ENCODE measurements around the gene CFAP77.

DNA sequence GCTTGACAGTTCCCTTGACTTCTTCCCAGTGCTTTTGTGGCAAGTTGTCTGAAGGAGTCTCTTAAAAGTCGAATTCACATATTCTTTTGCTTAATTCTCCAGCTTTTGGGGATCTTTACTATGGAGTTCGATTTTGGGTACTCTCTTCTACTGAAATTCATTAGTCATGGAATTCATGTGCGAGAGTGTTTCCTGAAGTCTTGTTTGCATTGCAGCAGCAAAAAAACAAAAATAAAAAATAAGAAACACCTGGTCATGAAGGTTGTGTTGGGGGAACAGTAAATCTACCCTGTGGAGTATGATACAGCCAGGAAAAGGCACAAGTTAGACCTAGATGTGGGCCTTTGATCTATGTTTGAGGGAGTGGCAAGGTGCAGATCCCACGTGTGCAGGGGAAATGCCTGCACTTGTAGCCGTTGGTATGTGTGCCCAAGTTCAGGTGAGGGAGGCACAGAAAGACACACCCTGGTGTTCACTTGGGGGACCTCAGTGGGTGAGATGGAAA lies 55.2 kb downstream of the CFAP77 start:
- TF ChIP-seq, protein P1, sequence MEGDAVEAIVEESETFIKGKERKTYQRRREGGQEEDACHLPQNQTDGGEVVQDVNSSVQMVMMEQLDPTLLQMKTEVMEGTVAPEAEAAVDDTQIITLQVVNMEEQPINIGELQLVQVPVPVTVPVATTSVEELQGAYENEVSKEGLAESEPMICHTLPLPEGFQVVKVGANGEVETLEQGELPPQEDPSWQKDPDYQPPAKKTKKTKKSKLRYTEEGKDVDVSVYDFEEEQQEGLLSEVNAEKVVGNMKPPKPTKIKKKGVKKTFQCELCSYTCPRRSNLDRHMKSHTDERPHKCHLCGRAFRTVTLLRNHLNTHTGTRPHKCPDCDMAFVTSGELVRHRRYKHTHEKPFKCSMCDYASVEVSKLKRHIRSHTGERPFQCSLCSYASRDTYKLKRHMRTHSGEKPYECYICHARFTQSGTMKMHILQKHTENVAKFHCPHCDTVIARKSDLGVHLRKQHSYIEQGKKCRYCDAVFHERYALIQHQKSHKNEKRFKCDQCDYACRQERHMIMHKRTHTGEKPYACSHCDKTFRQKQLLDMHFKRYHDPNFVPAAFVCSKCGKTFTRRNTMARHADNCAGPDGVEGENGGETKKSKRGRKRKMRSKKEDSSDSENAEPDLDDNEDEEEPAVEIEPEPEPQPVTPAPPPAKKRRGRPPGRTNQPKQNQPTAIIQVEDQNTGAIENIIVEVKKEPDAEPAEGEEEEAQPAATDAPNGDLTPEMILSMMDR (IDR thresholded peaks at IDR 0.05; ENCODE audit: control extremely low read depth in 1 of 3, insufficient read depth in 1 of 3, low read depth in 1 of 3, low read length in 3 of 3) = no peak
- TF ChIP-seq EZH2 (IDR thresholded peaks at IDR 0.05; ENCODE audit: low read depth, low read length, severe bottlenecking) (no peak), EP300 (IDR thresholded peaks at IDR 0.05; ENCODE audit: borderline replicate concordance in 1 of 2, low read depth in 2 of 2, low read length in 2 of 2) (no peak), EGR1 (IDR thresholded peaks at IDR 0.05; ENCODE audit: borderline replicate concordance, low read depth, low read length) (no peak), POLR2A (IDR thresholded peaks at IDR 0.05; ENCODE audit: control extremely low read depth in 1 of 2, low read depth in 2 of 2, low read length in 2 of 2) (no peak), JUND (IDR thresholded peaks at IDR 0.05; ENCODE audit: low read length) (no peak)
- TF ChIP-seq, protein P2, sequence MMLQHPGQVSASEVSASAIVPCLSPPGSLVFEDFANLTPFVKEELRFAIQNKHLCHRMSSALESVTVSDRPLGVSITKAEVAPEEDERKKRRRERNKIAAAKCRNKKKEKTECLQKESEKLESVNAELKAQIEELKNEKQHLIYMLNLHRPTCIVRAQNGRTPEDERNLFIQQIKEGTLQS (IDR thresholded peaks at IDR 0.05; ENCODE audit: insufficient read depth, low read depth, low read length) = no peak

Data from H1 (cell line).